GM21717 (cell line): ENCODE measurements around the gene CHCHD6.

Source experiments
- ATAC-seq: cut with Tn5 transposase; IDR thresholded peaks from one replicate; pipeline ENCODE4 v1.9.1; 2021; ENCODE audit warnings: mild to moderate bottlenecking, moderate library complexity; ENCODE audit not compliant: unreplicated experiment

Gene CHCHD6

DNA sequence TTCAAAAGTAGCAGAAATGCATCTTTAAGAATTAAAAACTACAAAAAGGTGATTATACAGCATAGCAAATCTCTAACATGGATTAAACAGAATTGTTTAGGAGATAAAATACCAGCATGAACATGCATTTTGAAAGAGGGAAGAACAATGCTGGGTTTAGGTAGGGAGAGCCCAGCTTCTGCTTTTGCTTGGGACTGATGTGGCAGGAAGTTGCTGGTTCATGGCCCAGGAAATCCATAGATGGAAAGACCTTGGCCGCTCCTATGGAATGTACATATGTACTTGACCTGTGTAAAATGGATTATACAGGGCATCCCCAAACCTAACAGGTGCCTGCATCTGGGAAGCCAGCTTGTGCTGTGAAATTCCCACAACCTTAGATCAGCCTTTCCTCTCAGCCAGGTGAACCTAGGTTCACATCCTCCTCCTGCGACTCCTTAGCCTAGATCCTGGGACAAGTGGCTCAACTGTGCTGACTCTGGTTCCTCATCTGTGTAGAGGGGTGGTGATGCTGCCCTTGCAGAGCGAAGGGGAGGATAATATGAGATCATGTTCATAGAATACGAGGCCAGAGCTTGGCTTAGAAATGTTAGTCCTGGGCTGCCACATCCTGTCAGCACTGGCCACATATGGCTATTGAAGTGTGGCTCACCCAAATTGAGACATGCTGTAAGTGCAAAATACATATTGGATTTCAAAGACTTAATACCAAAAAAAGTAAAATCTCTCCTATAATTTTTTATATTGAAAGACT is 231.9 kb downstream of the CHCHD6 start:
- no peak for ATAC-seq

GRCh38 chr3:126936853-126937425 is 232.9 kb downstream of the CHCHD6 start:
- no peak for ATAC-seq

- no peak for ATAC-seq
Measured at GRCh38 chr3:126937533-126937932, 233.5 kb downstream of the CHCHD6 start.

- no peak for ATAC-seq
Measured at GRCh38 chr3:126937973-126938372, 233.9 kb downstream of the CHCHD6 start.

DNA sequence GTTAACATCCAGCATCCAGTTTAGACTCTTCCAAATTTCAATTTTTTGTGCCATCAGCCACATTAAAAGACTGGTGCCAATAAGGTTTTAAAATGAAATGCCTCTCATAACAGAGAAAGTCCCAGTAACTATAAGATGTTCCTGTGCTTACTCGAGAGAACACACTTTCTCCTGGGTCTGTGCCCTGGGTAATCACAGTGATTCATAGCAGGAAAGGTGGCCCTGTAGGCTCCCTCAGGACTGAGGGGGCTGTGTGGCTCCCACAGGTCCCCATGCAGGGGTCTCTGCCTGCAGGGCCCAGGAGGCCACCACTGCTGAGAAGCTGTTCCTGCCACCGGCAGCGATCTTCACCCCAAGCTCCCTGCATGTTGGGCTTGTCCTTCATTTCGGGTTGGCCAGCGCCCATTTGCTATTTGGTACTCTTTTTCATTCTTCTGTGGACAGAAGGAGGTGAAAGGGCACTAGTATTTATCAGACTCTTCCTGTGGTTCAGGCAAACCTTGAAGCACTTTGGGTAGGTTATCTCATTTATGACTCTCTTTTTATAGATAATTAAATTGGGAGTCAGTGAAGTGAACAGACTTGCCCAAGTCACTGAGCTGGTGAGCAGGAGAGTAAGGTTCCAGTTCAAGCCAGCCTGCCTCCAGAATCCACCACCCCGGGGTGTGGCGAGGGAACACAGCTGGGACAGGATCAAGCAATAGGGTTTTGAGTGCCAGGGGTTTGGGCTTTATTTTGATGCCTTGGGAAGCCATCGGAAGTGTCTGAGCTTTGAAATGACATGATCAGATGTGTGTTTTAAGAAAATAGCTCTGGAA is 234.7 kb downstream of the CHCHD6 start:
- ATAC-seq: no peak

DNA sequence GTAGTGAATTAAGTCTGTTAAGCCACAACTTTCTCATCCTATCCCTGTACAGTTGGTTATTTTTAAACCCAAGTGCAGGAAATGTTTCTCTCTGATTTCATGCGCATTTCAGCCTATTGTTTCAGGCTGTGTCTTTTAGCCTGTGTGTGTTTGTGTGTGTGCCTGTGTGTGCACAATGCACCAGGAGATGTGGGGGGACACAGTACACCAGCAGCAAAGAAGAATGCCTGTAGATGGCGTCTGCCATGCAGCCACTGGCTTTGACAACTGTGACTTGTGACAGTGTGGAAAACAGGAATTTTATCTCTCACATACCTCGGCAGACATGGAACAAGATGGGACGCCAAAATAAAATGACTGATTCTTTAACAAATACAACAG is 235.3 kb downstream of the CHCHD6 start:
- no peak for ATAC-seq

GRCh38 chr3:126939733-126940132 is 235.7 kb downstream of the CHCHD6 start:
- ATAC-seq: no peak

DNA sequence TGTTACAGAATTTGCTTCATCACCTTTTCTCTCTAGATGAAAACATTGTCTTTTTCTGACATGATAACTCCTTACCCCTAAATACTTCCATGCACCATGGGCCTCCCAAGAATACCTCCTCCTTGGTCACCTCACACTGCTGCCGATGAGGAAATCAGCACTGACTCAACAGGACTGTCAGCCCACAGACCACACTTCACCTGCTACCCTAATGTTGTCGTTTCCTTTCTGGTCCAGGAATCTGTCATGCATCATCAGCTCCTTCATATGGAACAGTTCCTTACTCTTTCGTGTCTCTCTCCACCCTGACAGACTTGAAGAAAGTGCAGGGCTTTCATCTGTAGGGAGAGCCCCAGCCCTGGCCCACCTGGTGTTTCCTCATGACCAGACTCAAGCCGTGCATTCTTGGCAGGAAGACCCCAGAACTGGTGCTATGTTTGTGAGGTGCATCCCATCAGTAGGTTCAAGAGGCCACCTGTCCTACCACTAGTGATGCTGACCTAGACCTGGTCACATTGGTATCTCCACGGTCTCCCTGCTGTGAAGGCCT is 237.8 kb downstream of the CHCHD6 start:
- no peak for ATAC-seq

GRCh38 chr3:126944089-126944965 is 240.3 kb downstream of the CHCHD6 start:
- no peak for ATAC-seq

GRCh38 chr3:126945171-126945721 is 241.2 kb downstream of the CHCHD6 start:
- ATAC-seq: no peak

DNA sequence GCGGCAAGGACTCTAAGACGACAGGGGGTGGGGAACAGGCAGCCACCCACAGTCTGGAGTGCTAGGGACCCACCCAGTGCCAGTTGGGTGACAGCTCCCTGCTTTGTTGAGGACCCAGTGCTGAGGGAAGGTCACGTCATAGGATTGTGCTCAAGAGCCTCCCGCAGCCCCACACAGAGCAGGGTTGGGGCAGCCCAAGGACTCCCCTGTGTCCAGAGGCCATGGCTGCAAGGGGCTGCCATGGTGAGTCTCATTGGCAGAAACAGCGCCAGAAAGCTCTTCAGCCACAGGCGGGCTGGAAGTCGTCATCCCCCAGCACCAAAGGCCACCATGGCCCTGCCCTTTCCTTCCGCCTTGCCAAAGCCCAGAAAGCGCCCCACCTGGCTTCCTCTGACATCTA is 241.9 kb downstream of the CHCHD6 start:
- no peak for ATAC-seq

DNA sequence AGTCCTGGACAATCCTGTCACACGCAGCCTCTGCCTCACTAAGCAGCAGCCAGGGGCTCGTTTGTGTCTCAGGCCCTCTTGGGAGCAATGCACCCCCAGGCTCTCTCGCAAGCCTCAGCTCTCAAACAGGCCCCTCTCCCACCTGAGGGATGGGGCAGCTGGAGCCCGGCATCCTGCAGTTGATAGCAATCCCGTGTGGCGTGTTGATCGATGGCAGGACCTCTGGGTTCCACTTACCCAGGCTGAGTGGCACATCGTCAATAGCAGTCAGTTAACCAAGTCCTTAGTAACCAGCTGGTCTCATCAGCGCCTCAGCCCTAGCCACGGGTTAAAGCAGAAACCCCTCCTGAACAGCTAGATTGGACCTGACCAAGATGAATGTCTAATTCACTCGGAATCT is 242.4 kb downstream of the CHCHD6 start:
- no peak for ATAC-seq

DNA sequence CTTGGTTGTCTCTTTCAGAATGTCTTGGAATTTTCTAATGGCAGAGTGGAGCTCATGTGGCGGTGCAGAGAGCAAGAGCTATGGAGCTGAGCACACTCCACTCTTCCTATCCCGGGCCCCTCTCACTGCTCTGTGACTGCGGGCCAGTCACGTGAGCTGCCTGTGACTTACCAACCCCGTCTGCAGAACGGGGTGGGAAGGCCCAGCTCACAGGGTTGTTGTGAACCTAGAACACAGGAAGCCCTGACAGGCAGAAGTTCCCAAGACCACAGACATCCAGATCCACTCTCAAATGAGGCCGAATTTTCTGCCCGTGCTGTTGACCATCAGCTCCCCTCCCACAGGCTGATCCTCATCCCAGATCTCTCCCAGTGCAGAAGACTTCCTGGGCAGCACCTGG is 243.4 kb downstream of the CHCHD6 start:
- no peak for ATAC-seq

DNA sequence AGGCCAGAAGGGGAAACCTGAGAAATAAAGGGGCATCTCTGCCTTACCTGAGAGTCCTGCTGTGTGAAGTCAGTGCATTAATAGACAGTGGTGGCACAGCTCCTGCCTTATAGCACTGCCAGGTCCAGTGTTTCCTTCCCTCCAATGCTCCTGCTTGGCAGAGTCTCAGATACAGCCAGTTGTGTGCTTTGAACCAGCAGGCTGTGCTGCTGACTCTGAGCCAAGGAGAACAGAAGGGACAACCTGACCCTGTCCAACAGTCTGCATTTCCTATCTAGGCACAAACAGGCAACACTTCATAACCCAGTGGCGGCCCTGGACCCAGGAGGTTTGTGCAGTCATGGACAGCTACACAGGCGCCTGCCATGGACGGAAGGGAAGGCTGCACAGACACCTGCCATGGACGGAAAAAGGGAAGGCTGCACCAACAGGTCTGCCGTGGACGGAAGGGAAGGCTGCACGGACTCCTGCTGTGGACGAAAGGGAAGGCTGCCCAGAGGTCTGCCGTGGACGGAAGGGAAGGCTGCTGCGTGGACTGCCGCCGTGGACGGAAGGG is 245.0 kb downstream of the CHCHD6 start:
- ATAC-seq: no peak

- no peak for ATAC-seq
Measured at GRCh38 chr3:126951561-126951960, 247.5 kb downstream of the CHCHD6 start.

- ATAC-seq: no peak
Measured at GRCh38 chr3:126952261-126952982, 248.4 kb downstream of the CHCHD6 start.

DNA sequence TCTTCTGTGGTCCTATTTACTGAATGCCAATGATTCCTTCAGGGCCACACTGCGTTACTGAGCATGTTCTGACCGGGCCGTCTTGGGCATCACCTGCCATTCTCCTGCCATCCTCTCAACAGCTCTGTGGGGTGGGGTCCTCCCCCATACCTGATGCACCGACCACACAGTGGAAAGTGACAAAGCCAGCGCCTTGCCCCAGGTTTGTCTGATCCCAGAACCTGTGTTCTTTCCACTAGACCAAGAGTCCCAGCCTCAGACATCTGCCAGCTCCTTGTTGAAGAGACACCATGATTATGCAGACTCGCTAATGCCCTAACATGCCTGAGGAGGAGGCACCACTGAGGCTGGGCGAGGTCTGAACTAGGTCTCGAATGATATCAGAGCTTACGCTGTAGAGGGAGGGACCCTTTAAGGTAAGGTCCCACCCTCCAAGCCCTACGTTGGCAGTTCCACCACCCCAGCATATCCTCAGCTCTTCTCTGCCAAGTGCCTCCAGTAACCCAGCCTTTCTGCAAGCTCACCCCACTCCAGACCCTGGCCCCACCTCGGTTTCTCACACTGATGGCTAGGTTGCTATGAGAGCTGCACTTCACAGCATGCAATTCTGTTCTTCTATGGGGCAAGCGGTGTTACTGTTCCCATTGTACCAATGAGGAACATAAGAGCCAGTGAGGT is 249.1 kb downstream of the CHCHD6 start:
- no peak for ATAC-seq

GRCh38 chr3:126954141-126954842 is 250.3 kb downstream of the CHCHD6 start:
- ATAC-seq: peak; percentile 71
